ENCODE data around the gene RAPGEF2.
"Not testable (repeated sequence)": the region's sequence is repeated elsewhere in the genome, so short reads cannot be mapped to it uniquely, and the experiment has no call there.

RAPGEF2 gene

DNA sequence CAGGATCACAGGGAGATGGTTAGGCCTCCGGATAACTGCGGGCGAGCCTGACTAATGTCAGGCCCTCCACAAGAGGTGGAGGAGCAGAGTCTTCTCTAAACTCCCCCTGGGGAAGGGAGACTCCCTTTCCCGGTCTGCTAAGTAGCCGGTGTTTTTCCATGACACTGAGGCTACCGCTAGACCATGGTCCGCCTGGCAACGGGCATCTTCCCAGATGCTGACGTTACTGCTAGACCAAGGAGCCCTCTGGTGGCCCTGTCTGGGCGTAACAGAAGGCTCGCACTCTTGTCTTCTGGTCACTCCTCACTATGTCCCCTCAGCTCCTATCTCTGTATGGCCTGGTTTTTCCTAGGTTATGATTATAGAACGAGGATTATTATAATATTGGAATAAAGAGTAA, 213.0 kb downstream of the RAPGEF2 start:
- not testable (repeated sequence) for DNase-seq (ENCODE audit: low read depth)

DNA sequence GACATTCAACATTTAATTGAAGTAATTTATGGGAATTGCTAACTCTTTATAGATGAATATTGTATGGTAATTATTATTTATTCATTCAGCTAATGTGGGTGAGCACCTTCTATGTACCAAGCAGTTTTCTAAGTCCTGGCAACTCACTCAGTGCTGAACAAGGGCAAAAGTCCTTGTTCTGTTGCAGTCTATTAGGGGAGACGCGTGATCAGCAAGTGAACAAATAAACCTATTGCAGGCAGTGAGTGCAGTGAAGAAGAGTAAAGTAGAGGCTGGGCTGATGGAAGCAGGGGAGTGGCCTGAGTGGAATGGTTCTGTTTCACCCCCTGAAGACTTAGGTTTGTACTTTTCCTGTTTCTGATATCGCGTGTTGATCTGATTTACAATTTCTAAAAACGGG, 214.3 kb downstream of the RAPGEF2 start:
- DNase-seq (ENCODE audit: low read depth) = no peak

DNA sequence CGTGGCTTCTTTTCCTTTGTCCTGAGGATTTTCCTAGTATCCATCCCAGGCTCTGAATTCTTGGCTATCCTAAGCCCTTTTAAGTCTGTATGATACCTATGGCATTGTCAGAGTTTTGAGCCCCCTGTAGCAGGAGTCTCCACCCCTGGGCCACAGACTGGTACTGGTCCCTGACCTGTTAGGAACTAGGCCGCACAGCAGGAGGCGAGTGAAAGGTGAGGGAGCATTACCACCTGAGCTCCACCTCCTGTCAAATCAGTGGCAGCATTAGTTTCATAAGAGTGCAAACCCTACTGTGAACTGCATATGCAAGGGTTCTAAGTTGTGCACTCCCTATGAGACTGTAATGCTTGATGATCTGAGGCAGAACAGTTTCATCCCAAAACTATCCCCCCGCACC, 216.1 kb downstream of the RAPGEF2 start:
- no peak for DNase-seq (ENCODE audit: low read depth)

- no peak for DNase-seq (ENCODE audit: low read depth)
Measured at GRCh38 chr4:159326480-159326879, 223.6 kb downstream of the RAPGEF2 start.

DNA sequence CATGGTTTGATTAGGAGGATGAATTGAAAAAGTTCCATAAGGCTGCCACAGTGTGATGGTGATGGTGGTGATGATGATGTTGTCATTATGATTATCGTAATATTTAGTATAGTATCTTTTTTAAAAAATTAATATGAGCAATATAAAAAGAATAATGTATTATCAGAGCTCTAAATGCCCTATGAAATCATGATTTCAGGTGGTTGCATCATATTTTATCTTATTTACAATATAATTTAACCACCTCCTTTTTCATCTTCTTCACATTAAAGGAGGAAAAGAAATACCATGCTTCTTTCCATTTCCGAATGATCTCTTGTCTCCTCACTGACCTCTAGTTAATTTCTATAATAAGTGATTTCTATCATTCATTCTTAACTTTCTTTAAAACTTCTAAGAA, 225.9 kb downstream of the RAPGEF2 start:
- no peak for DNase-seq (ENCODE audit: low read depth)

DNA sequence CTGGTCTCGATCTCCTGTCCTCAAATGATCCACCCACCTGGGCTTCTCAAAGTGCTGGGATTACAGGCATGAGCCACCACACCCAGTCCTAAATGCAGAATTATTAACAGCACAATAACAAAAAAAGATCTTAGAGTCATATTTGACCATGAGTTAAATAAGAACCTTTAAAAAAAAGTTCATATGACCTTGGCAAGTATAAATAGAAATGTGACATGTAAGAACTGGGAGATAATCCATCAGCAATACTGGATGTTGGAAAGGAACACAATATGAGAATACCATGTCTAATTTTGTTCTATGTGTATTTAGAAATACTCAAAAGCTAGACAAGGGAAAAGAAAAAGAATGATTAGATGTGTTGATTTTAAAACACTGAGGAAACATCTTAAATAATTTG, 231.6 kb downstream of the RAPGEF2 start:
- DNase-seq (ENCODE audit: low read depth) = no peak

GRCh38 chr4:159337041-159337440, 234.2 kb downstream of the RAPGEF2 start:
- no peak for DNase-seq (ENCODE audit: low read depth)

DNA sequence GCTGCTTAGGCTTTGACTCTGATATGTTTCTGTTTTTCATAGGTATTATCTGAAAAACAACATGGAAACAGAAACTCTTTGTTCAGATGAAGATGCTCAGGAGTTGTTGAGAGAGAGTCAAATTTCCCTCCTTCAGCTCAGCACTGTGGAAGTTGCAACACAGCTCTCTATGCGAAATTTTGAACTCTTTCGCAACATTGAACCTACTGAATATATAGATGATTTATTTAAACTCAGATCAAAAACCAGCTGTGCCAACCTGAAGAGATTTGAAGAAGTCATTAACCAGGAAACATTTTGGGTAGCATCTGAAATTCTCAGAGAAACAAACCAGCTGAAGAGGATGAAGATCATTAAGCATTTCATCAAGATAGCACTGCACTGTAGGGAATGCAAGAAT, 238.6 kb downstream of the RAPGEF2 start:
- DNase-seq (ENCODE audit: low read depth) = no peak

DNA sequence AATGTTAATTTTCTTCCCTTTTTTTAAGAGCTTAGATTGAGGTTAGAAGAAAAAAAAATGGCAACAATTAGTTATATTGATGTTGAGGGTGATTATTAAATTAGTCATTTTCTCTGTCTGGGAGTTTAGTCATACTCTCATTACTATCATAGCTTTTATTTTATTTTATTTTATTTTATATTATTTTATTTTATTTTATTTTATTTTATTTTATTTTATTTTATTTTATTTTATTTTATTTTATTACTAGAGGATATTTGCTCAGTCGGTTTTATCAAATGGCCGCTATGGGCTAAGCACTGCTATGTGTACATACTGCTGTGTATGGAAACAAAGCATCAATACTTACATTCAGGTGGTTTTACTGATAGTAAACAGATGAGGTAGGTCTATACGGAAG, 239.5 kb downstream of the RAPGEF2 start:
- DNase-seq (ENCODE audit: low read depth) = no peak

GRCh38 chr4:159343116-159343515, 240.2 kb downstream of the RAPGEF2 start:
- DNase-seq (ENCODE audit: low read depth) = no peak

GRCh38 chr4:159344877-159345276, 242.0 kb downstream of the RAPGEF2 start:
- DNase-seq (ENCODE audit: low read depth) = no peak

- DNase-seq (ENCODE audit: low read depth) = no peak
Measured at GRCh38 chr4:159346681-159347080, 243.8 kb downstream of the RAPGEF2 start.

GRCh38 chr4:159347813-159348212, 244.9 kb downstream of the RAPGEF2 start:
- no peak for DNase-seq (ENCODE audit: low read depth)

DNA sequence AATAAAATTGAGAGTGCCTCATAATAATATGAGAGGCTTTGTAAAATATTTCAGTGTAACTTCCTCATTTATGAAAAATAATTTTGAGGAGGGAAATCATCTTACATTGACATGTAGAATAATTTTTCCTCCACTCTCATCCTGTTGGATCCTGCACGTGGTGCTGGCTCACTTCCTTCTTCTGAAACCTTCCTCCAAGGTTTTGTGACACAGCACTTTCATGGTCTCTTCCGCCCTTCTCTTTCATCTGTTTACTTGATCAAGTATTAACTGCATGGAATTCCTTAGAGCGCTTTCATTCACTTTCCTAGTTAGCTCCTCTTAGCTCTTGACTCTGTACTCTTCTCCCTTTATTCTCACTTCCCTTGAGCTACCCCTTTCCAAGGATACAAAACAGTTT, 246.5 kb downstream of the RAPGEF2 start:
- no peak for DNase-seq (ENCODE audit: low read depth)

- no peak for DNase-seq (ENCODE audit: low read depth)
Measured at GRCh38 chr4:159352609-159353008, 249.7 kb downstream of the RAPGEF2 start.

- no peak for DNase-seq (ENCODE audit: low read depth)
Measured at GRCh38 chr4:159353422-159354116, 250.7 kb downstream of the RAPGEF2 start.

GRCh38 chr4:159355466-159355865, 252.6 kb downstream of the RAPGEF2 start:
- no peak for DNase-seq (ENCODE audit: low read depth)

GRCh38 chr4:159357350-159357749, 254.5 kb downstream of the RAPGEF2 start:
- no peak for DNase-seq (ENCODE audit: low read depth)

- no peak for DNase-seq (ENCODE audit: low read depth)
Measured at GRCh38 chr4:159358226-159358625, 255.3 kb downstream of the RAPGEF2 start.

DNA sequence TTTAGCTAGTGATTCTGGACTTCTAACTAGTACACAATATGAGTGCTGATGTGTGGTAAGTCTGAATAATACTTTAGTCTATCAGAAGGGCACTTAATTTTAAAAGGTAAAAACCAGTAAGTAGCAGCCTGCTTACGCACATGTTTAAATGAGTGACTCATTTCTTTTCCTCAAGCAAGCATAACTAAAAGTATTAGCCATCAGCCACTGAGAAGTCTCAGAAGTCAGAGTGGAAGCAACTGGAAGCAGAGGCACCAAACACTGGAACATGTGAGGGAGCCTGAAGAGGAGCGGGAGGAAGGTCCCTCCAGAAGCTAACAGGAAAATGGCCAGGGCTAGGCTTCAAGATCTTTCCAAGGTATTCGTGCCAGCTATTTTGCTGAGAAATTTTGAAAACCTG, 257.7 kb downstream of the RAPGEF2 start:
- DNase-seq (ENCODE audit: low read depth) = no peak

DNA sequence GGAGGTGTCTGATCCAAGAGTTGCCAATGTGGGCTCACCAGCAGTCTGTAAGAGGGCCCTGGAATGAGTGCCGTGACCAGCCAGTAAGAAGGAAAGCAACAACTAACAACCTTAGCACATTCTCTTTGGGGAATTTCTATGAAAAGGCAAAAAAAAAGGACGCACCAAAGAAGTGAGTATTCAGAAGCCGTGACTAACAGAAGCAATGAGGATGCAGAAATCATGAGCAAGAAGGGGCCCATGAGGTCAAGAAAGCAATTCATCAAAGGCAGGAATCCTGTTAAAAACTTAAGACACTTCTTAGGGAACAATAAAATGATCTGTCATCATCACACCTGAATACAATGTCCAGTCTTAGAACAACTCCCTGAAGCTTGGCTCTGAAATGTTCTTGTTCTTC, 260.5 kb downstream of the RAPGEF2 start:
- DNase-seq (ENCODE audit: low read depth) = no peak

GRCh38 chr4:159366966-159367780, 264.3 kb downstream of the RAPGEF2 start:
- no peak for DNase-seq (ENCODE audit: low read depth)

- DNase-seq (ENCODE audit: low read depth) = no peak
Measured at GRCh38 chr4:159367781-159368080, 264.9 kb downstream of the RAPGEF2 start.

- no peak for DNase-seq (ENCODE audit: low read depth)
Measured at GRCh38 chr4:159368320-159368719, 265.4 kb downstream of the RAPGEF2 start.

Measured in stimulated activated CD8-positive, alpha-beta memory T cell treated with anti-CD3 and anti-CD28 coated beads, Interleukin-12 subunit alpha, Interleukin-12 subunit beta, amount 100 ng/mL, for 4 hours (primary cell).